Measurements from ENCODE around the gene KLHL18.

KLHL18 gene

GRCh38 chr3:47261301-47261700 lies 21.4 kb upstream of the KLHL18 start:
- no peaks in the 10 kb centered on the region for H3K27me3 ChIP-seq (ENCODE audit: insufficient read depth, low read length)
- H3K9me3 ChIP-seq (ENCODE audit: low read length), result no peaks in the 10 kb centered on the region
- no peak overlapping the region for H3K27ac ChIP-seq (ENCODE audit: low read depth, low read length, poor library complexity, severe bottlenecking)
- H3K9ac ChIP-seq (ENCODE audit: low read length), result no peak overlapping the region
- H3K9me2 ChIP-seq (ENCODE audit: low read depth, low read length), result no peaks in the 10 kb centered on the region
- H2AFZ ChIP-seq (ENCODE audit: low read length), result no peak overlapping the region
- no peak overlapping the region for H3K4me2 ChIP-seq (ENCODE audit: low read length)
- TF ChIP-seq CTCF (IDR thresholded peaks at IDR 0.05; ENCODE audit: low read length) (no peak), EZH2 (IDR thresholded peaks at IDR 0.05; ENCODE audit: borderline replicate concordance, low read length) (no peak)
- H3K4me3 ChIP-seq (ENCODE audit: low read depth, low read length, poor library complexity, severe bottlenecking), result no peak overlapping the region
- peaks cover 2% of the 10 kb centered on the region for H3K4me1 ChIP-seq (ENCODE audit: insufficient read depth, low read length, severe bottlenecking)
- H3K79me2 ChIP-seq (ENCODE audit: insufficient read depth, low read length), result no peaks in the 10 kb centered on the region
- H3K36me3 ChIP-seq (ENCODE audit: insufficient read depth, low read length), result no peaks in the 10 kb centered on the region
- no peaks in the 10 kb centered on the region for H3F3A ChIP-seq (ENCODE audit: insufficient read depth, low read length)
- no peaks in the 10 kb centered on the region for H4K20me1 ChIP-seq (ENCODE audit: insufficient read depth, low read length)

GRCh38 chr3:47265008-47265407 lies 17.7 kb upstream of the KLHL18 start:
- Histone ChIP-seq H3K9ac (ENCODE audit: low read length) (no peak overlapping the region), H3K27me3 (ENCODE audit: insufficient read depth, low read length) (no peaks in the 10 kb centered on the region), H3F3A (ENCODE audit: insufficient read depth, low read length) (no peaks in the 10 kb centered on the region), H3K9me3 (ENCODE audit: low read length) (no peaks in the 10 kb centered on the region), H3K4me3 (ENCODE audit: low read depth, low read length, poor library complexity, severe bottlenecking) (no peak overlapping the region), H3K27ac (ENCODE audit: low read depth, low read length, poor library complexity, severe bottlenecking) (no peak overlapping the region), H3K79me2 (ENCODE audit: insufficient read depth, low read length) (no peaks in the 10 kb centered on the region), H3K4me2 (ENCODE audit: low read length) (no peak overlapping the region), H3K9me2 (ENCODE audit: low read depth, low read length) (no peaks in the 10 kb centered on the region), H3K4me1 (ENCODE audit: insufficient read depth, low read length, severe bottlenecking) (peaks cover 21% of the 10 kb centered on the region), H4K20me1 (ENCODE audit: insufficient read depth, low read length) (no peaks in the 10 kb centered on the region), H3K36me3 (ENCODE audit: insufficient read depth, low read length) (no peaks in the 10 kb centered on the region), H2AFZ (ENCODE audit: low read length) (no peak overlapping the region)
- TF ChIP-seq EZH2 (IDR thresholded peaks at IDR 0.05; ENCODE audit: borderline replicate concordance, low read length) (no peak), CTCF (IDR thresholded peaks at IDR 0.05; ENCODE audit: low read length) (no peak)

GRCh38 chr3:47265725-47266428 lies 16.9 kb upstream of the KLHL18 start:
- no peaks in the 10 kb centered on the region for H3K79me2 ChIP-seq (ENCODE audit: insufficient read depth, low read length)
- no peak overlapping the region for H3K9ac ChIP-seq (ENCODE audit: low read length)
- H3K9me3 ChIP-seq (ENCODE audit: low read length), result no peaks in the 10 kb centered on the region
- H3K27me3 ChIP-seq (ENCODE audit: insufficient read depth, low read length), result no peaks in the 10 kb centered on the region
- no peaks in the 10 kb centered on the region for H3K9me2 ChIP-seq (ENCODE audit: low read depth, low read length)
- TF ChIP-seq EZH2 (IDR thresholded peaks at IDR 0.05; ENCODE audit: borderline replicate concordance, low read length), result no peak
- no peak for TF ChIP-seq CTCF (IDR thresholded peaks at IDR 0.05; ENCODE audit: low read length)
- no peak overlapping the region for H3K27ac ChIP-seq (ENCODE audit: low read depth, low read length, poor library complexity, severe bottlenecking)
- H3F3A ChIP-seq (ENCODE audit: insufficient read depth, low read length), result no peaks in the 10 kb centered on the region
- H3K36me3 ChIP-seq (ENCODE audit: insufficient read depth, low read length), result no peaks in the 10 kb centered on the region
- H3K4me2 ChIP-seq (ENCODE audit: low read length), result no peak overlapping the region
- no peak overlapping the region for H2AFZ ChIP-seq (ENCODE audit: low read length)
- H3K4me3 ChIP-seq (ENCODE audit: low read depth, low read length, poor library complexity, severe bottlenecking), result no peak overlapping the region
- no peaks in the 10 kb centered on the region for H4K20me1 ChIP-seq (ENCODE audit: insufficient read depth, low read length)
- H3K4me1 ChIP-seq (ENCODE audit: insufficient read depth, low read length, severe bottlenecking), result peaks cover 21% of the 10 kb centered on the region
